HepG2 (cell line): ENCODE data around the gene COLGALT1.

Source experiments
- CTCF ChIP-seq: sonication (generic); formaldehyde crosslinking; IDR thresholded peaks from 2 replicates; pipeline ENCODE4 v1.5.0; 2020; ENCODE audit warnings: mild to moderate bottlenecking, missing genetic modification reagents, moderate library complexity
- TCF7L2 ChIP-seq: IDR thresholded peaks from 2 replicates; pipeline ENCODE4 v1.6.1; 2011; ENCODE audit warnings: mild to moderate bottlenecking, low read depth, low read length, moderate library complexity
- ZNF512 ChIP-seq: sonication (generic); formaldehyde crosslinking; IDR thresholded peaks from 2 replicates; pipeline ENCODE4 v1.4.0; 2020; ENCODE audit warnings: mild to moderate bottlenecking, missing genetic modification reagents

- TF ChIP-seq TCF7L2 (no peak), ZNF512 (CRISPR knock-in tag) (no peak), CTCF (CRISPR knock-in tag) (no peak)
Measured at GRCh38 chr19:17572638-17573037, 17.2 kb downstream of the COLGALT1 start.
